ENCODE data around the gene COL6A3.

COL6A3 gene

GRCh38 chr2:237413777-237414661, at the start of gene COL6A3:
Gene COL6A3, minus strand, starts transcription at chr2:237414164. Its CDS starts 17,347 bp downstream, at chr2:237396817.
- DNase-seq: no peak

GRCh38 chr2:237459741-237460174, 45.8 kb upstream of the COL6A3 start:
- peak; percentile 18 for DNase-seq

DNA sequence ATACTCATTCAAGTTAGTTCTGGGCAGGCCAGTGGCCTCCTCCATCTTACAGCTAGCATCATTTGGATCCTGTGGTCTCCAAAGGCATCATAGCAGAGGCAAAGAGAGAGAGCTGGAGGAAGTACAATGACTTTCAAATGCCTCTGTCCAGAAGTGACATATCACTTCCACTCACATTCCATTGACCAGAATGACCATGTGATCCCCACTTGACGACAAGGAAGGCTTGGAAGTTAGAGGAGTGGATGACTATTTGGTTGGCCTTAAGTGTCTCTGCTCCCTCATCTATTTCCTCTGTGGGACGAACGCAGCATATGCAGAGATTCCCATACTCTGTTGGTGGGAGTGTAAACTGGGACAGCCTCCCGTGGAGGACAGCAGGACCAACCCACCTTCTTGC, 45.3 kb upstream of the COL6A3 start:
- DNase-seq: peak; percentile 1

DNA sequence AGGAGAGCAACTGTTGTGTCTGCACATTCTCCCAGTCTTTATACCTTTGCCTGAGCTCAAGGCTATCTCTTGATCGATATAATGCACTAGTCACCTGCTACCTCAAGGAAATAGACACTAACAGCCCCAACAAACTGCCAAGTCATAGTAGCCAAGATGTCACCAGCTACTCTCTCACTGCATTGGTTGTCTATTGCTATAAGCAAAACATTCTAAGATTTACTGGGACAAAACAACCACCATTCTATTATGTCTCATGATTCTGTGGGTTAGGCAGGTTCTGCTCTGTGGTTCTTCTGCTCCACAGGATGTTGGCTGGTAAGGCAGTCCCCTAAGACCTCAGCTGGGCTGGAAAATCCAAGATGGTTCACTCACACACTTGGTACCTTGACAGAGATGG, 44.6 kb upstream of the COL6A3 start:
- DNase-seq: peak; percentile 8

DNA sequence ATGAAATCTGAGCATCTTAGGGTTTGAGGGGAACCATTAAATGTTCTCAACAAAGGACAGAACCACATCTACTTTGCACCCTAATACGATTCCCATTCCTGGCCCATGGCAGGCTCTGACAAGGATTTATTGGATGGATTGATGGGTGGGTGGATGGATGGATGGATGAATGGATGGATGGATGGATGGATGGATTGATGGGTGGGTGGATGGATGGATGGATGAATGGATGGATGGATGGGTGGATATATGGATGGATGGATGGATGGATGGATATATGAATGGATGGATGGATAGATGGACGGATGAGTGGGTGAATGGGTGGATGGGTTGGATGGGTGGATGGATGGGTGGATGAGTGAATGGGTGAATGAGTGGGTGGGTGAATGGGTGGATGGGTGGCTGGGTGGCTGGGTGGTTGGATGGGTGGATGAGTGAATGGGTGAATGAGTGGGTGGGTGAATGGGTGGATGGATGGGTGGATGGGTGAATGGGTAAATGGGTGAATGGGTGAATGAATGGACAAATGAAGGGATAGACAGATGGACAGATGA, 43.5 kb upstream of the COL6A3 start:
- DNase-seq: peak; percentile 3

DNA sequence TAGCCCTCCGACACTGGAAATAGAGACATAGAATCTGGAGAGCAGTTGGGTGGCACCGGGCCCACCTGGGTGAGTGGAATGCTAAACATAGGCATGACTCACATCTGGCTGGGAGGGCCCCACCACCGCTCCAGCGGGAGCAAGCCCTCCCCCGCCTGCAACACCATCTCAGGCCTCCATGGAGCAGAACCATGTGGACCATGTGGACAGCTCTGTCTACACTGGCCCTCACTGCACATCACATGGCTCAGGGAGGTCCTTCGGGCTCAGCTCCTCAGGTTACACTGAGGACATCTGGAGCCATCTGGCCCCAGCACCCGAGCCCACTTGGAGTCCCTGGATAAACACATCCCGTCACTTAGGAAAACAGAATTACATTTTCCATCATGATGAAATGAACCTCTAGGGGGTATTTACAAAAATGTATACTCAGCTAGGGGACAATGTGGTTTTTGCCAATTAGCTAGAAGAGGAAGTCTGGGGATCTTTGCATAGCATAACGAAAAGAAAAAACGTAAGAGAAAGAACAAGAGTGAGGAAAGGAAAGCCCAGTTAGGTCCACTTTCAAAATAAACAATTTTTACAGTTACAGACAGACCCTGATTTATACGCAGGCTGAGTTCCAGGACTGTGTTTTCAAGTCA, 42.4 kb upstream of the COL6A3 start:
- no peak for DNase-seq

DNA sequence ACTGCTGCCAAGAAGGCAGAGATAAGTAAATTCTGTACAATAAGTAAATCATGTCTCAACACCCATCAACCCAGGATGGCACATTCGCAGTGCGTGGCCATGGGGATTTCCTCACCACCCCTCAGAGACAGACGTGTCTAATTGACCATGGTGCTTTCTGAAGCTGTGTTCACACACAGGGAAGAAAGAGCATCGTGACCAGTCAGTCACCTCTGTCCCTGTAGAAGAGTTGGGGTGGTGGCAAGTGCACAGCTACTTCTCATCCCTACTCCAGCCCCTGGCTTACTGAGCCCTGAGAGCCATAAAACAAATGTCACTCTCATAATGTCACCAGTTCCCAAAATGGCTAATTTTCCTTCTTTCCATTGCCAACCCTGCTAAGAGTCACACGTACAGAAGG, 41.8 kb upstream of the COL6A3 start:
- no peak for DNase-seq

- peak; percentile 22 for DNase-seq
Observed at GRCh38 chr2:237453671-237454070, 39.7 kb upstream of the COL6A3 start.

DNA sequence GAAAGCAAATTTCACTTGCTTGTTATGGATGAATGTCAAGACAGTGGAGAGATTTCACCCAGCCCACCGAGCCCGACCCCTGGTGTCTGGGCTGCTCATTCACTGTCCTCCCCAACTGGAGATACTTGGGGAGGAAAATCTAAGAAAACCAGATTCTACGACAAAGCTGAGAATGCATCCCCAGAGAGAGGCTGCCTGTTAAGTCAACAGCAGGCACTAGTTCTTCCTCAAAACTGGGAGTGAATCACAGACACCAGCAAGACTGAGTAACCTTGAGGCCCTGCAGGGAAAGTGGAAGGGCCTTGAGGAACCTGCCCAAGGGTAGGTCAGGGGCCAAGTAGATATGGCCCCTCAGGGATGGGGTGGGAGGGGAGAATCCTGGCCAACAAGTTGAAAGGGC, 38.9 kb upstream of the COL6A3 start:
- DNase-seq: no peak

DNA sequence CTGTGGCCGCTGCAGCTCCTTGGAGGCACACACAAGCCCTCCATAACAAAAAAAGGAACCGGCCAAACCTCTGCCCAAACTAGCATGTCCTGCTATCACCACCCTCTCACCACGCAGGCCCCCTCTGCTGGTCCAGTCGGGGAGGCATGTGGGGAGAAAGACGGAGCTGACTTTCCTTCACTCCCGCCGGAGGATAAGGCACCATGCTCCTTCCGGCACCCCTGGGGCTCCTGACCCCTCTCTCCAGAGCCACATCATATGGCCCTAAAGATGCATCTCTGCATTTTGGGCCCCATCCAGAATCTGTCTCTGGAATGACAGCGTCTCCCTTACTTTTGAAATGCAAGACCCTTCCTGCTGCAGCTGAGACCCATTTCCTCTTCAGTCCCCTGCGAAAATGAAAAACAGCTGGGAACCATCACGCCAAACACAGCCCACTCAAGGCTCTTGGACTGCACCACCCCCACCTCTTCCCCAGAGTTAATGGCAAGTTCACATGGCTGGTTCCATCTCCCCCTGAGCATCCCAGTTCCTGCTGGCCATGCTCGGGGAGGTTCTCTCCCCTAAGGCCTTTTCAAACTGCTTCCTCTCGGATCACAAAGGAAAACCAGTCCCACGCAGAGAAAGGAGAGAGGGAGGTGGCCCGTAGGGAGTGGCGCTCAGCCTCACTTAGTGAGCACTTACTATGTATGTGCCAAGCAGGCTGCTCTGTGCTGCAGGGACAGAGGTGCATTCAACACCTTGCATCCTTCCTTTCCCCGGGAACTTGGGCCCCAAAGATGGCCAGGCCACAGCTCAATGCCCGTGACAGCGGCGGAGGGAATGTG, 37.9 kb upstream of the COL6A3 start:
- DNase-seq: peak; percentile 39

- peak; percentile 25 for DNase-seq
Observed at GRCh38 chr2:237450583-237450982, 36.6 kb upstream of the COL6A3 start.

GRCh38 chr2:237450108-237450507, 36.1 kb upstream of the COL6A3 start:
- no peak for DNase-seq

GRCh38 chr2:237449193-237449881, 35.4 kb upstream of the COL6A3 start:
- DNase-seq: peak; percentile 45

DNA sequence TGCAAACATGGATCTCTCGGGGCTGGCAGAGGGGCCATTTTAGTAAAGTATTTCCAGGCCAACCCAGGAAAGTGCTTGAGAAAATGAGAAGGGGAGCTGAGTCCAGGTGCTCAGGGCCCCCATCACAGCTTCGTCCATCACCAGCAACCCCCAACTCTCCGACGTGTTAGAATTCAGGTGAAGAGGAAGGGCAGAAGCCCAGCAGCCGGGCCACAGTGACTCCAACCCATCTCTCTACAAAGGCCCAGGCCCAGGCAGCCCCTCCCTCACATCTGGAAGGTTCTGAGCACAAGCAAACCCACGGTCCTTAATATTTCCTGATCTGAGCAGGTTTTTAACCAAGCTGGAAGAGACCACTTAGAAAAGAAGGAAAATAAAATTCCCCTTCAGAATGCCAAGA, 34.7 kb upstream of the COL6A3 start:
- DNase-seq: no peak

DNA sequence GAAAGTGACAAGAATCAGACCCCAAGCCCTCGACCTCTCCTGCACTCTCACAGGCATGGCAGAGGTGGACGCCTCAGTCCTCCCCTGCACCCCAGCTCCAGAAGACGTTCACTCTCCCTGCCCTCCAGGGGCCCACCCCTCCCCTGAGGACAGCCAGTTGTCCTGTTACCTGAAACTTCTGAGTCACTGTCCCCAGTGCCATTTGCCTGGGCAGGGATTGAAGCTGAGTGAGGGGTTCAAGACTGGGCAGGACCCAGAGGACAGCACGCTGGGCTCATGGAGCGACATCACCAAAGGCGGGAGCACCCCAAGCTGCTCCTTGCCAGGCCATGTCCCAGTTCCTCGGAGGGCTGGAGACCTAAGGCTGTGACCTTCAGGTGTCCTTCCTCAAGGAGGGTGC, 34.2 kb upstream of the COL6A3 start:
- DNase-seq: peak; percentile 40

- no peak for DNase-seq
Observed at GRCh38 chr2:237447496-237447895, 33.5 kb upstream of the COL6A3 start.

DNA sequence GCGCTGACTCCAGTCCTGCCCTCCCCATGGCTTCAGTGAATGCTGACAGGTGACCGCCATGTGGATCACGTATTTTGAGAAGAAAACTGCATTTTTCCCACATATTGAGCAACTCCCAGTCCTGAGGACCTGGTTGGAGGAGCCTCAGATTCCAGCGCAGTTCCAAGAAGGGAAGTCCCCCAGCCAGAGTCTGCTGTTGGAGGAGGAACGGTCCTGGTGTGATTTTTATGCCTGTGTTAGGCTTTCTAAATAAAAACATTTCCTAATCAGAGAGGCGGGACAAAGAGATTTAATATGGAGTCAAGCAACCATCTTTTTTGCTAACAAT, 32.3 kb upstream of the COL6A3 start:
- no peak for DNase-seq

DNA sequence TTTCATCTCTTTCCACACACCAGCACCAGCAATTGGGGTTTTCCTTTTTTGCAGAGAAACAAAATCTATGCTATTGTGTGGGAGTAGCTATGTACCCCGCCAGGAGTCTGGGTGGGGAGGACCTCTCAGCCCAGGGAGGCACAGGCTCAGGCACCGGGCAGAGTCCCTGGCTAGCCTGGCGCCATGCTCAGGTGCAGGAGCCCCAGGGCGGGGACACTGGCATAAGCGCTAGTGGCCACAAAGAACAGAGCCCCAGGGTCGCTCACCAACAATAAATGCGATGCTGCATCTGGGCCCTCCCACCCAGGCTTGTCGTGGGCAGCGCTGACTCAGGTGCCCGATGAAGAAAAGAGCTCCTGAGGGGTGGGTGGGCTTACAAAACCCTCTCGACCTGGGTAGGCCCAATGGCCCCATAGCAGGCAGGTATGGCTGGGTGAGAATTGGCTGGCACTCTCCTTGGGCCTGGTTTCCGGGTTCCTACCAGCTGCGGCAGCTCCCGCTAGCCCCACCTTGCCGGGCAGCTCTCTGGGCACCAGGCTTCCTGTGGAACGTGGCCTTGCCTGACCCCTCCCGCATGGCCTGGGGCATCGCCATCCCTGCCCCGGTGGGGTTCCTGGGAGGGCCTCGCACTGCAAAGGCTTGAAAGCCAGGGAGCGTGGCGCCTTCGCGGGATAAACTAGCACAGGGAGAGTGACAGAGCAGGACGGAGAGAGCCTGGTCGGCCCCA, 31.8 kb upstream of the COL6A3 start:
- peak; percentile 51 for DNase-seq

DNA sequence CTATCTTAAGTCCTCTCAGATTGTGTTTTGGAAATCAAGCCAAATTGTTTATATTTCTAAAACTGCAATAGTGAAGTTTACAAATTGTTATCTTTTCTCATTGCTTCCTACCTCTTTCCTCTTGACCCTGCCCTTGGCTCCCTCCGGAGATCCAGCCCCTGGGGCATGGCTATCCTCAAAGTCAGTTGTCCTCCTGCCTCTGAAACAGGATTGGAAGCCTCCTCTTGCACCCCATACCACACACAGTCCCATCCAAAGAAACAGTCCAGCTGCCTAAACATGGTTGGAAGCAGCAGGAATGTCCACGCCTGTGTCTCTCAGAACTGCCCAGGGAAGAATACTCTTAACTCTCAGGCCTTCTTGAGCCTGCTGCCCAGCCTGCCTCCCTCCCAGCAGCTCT, 30.1 kb upstream of the COL6A3 start:
- DNase-seq: peak; percentile 29

- peak; percentile 71 for DNase-seq
Observed at GRCh38 chr2:237441605-237442274, 27.8 kb upstream of the COL6A3 start.

DNA sequence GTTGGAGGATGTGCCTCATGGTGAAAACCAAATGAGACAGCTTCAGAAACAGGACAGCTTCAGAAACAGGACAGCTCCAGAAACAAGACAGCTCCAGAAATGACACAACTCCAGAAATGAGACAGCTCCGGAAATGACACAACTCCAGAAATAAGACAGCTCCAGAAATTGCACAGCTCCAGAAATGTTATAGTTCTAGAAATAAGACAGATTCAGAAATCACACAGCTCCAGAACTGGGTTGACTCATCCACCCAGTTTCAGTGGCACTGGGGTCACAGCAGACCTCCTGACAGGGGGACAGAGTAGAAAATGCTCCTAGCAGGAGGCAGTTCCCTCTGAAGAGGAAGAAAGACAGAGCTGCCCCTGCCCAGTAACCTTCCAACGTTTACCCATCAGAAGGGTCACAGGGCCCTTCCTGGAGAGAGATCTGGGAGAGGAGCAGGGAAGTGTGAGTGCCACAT, 26.9 kb upstream of the COL6A3 start:
- DNase-seq: peak; percentile 77
